ENCODE results near the gene COPB2.

DNA sequence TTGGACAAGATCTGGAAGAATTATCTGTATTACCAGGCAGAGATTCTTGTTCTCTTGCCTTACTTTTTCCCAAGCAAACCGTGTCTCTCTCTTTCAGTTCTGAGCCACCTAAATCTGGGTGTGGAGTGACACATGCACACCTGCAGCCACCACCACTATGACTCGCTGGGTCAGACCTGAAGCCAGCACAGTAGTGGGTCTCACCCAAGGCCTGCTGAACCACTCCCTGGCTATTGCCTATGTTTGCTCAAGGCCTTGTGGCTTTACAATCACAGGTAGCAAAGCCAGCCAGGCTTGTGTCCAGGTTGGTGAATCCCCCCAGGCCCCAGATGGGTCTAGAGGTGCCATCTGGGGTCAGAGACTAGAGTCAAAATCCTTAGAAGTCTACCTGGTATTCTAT lies 28.7 kb upstream of the COPB2 start:
- TF ChIP-seq, protein P1, sequence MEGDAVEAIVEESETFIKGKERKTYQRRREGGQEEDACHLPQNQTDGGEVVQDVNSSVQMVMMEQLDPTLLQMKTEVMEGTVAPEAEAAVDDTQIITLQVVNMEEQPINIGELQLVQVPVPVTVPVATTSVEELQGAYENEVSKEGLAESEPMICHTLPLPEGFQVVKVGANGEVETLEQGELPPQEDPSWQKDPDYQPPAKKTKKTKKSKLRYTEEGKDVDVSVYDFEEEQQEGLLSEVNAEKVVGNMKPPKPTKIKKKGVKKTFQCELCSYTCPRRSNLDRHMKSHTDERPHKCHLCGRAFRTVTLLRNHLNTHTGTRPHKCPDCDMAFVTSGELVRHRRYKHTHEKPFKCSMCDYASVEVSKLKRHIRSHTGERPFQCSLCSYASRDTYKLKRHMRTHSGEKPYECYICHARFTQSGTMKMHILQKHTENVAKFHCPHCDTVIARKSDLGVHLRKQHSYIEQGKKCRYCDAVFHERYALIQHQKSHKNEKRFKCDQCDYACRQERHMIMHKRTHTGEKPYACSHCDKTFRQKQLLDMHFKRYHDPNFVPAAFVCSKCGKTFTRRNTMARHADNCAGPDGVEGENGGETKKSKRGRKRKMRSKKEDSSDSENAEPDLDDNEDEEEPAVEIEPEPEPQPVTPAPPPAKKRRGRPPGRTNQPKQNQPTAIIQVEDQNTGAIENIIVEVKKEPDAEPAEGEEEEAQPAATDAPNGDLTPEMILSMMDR (IDR thresholded peaks at IDR 0.05; ENCODE audit: extremely low read depth in 1 of 2, insufficient read depth in 1 of 2, low read depth in 1 of 2, low read length in 2 of 2): no peak
- TF ChIP-seq POLR2A (IDR thresholded peaks at IDR 0.05; ENCODE audit: low read depth, low read length) (no peak), EZH2 (IDR thresholded peaks at IDR 0.05; ENCODE audit: borderline replicate concordance, low read depth, low read length, severe bottlenecking) (no peak), MYC (IDR thresholded peaks at IDR 0.05; ENCODE audit: low read depth, low read length) (no peak)
